ENCODE results near the gene TYK2. TPM values are rescaled to one million over a fixed set of nuclear protein-coding genes. Genes with fewer than 3 reads are reported as not detected.

TYK2 gene
- total RNA-seq, 1 donor from 2014 or later: 143 TPM

GRCh38 chr19:10309423-10309822 lies 70.9 kb downstream of the TYK2 start, which contains the start of gene ZGLP1:
Gene ZGLP1, minus strand, starts transcription at chr19:10309815.
- H3K4me1 Mint-ChIP-seq (ENCODE audit: unreplicated experiment): no peaks in the 10 kb centered on the region
- peak within 1 kb of the TSS; percentile 11 for H3K4me3 Mint-ChIP-seq (ENCODE audit: unreplicated experiment)
- no peak for TF ChIP-seq CTCF (IDR thresholded peaks at IDR 0.05; ENCODE audit: unreplicated experiment)
- H3K27ac Mint-ChIP-seq (ENCODE audit: unreplicated experiment): no peak within 1 kb of the TSS
- no peaks in the 10 kb centered on the region for H3K9me3 Mint-ChIP-seq (ENCODE audit: unreplicated experiment)
- peaks cover 2% of the 10 kb centered on the region for H3K27me3 Mint-ChIP-seq (ENCODE audit: unreplicated experiment)
- peaks cover 4% of the 10 kb centered on the region for H3K36me3 Mint-ChIP-seq (ENCODE audit: low read depth, unreplicated experiment)
- no peak for DNase-seq (ENCODE audit: low spot score)

DNA sequence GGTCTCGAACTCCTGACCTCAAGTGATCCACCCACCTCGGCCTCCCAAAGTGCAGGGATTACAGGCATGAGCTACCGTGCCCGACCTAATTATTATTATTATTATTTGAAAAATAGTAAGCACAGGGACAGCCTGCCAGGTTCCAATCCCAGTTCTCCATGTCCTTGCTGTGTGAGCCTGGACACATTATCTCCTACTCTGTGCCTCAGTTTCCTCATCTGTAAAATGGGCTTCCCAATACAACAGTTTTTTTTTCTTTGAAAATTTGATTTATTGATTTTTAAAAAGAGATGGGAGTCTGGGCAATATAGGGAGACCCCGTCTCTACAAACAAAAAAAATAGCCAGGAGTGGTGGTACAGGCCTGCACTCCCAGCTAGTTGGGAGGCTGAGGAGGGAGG lies 74.0 kb downstream of the TYK2 start:
- TF ChIP-seq CTCF (IDR thresholded peaks at IDR 0.05; ENCODE audit: unreplicated experiment): no peak
- Mint-ChIP-seq H3K4me1 (ENCODE audit: unreplicated experiment) (no peaks in the 10 kb centered on the region), H3K27me3 (ENCODE audit: unreplicated experiment) (peaks cover 4% of the 10 kb centered on the region), H3K36me3 (ENCODE audit: low read depth, unreplicated experiment) (peaks cover 8% of the 10 kb centered on the region), H3K9me3 (ENCODE audit: unreplicated experiment) (no peaks in the 10 kb centered on the region), H3K4me3 (ENCODE audit: unreplicated experiment) (no peak overlapping the region), H3K27ac (ENCODE audit: unreplicated experiment) (no peak overlapping the region)
- no peak for DNase-seq (ENCODE audit: low spot score)

DNA sequence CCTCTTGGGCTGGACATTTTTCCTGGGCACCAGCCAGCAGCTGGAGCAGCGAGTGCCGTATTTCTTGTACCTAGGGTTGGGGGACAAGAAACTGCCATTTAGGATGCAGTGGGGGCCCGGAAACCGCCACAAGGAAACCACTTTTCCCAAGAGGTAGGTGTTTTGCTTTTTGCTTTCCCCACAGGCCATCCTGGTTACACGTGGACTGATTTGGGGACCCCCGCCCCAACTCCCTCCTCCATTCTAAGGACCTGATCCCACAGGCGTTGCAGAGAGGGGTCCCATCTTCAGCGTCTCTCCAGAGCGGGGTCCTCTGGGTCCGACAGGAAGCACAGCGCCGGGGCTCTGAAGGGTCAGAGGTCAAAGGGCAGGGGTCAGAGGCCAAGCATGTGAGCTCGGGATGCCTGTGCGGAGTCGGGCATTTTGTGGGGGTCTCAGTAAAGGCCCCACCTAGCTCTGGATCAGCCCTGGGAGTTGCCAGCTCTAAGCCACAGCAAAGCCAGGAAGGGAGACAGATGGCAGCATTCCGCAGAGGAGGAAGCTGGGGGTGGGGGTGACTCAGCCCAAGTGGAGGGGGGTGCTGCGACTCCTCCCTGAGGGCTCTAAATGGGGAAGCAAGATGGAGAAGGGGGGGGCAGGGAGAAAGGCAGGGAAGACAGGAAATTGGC lies 75.1 kb downstream of the TYK2 start:
- peaks cover 8% of the 10 kb centered on the region for H3K36me3 Mint-ChIP-seq (ENCODE audit: low read depth, unreplicated experiment)
- H3K4me1 Mint-ChIP-seq (ENCODE audit: unreplicated experiment): no peaks in the 10 kb centered on the region
- DNase-seq (ENCODE audit: low spot score): no peak

More for the DNA sequence above, 75.1 kb downstream of the TYK2 start:
- no peak overlapping the region for H3K4me3 Mint-ChIP-seq (ENCODE audit: unreplicated experiment)
- peaks cover 5% of the 10 kb centered on the region for H3K27me3 Mint-ChIP-seq (ENCODE audit: unreplicated experiment)
- no peaks in the 10 kb centered on the region for H3K9me3 Mint-ChIP-seq (ENCODE audit: unreplicated experiment)
- no peak overlapping the region for H3K27ac Mint-ChIP-seq (ENCODE audit: unreplicated experiment)
- no peak for TF ChIP-seq CTCF (IDR thresholded peaks at IDR 0.05; ENCODE audit: unreplicated experiment)

Small RNAs within 50 kb of the gene (microRNA-seq; reads per million reads assigned to microRNA genes)
- gene MIR1181 (ENCODE audit: unreplicated experiment): 1.5 reads per million, percentile 23 among the genes with 10 or more reads in this experiment

Other genes with a start within 250 kb of the TYK2 start
- gene DNMT1, start 185.6 kb downstream of the TYK2 start, total RNA-seq (ENCODE audit: unreplicated experiment): 119 TPM
- 9.3 TPM for gene S1PR2, start 149.2 kb downstream of the TYK2 start, total RNA-seq (ENCODE audit: unreplicated experiment)
- 51.3 TPM for gene MRPL4, start 128.4 kb downstream of the TYK2 start, total RNA-seq (ENCODE audit: unreplicated experiment)
- gene ICAM1, start 109.5 kb downstream of the TYK2 start, total RNA-seq (ENCODE audit: unreplicated experiment): 7.2 TPM
- gene ICAM4, start 93.6 kb downstream of the TYK2 start, total RNA-seq (ENCODE audit: unreplicated experiment): 0.36 TPM
- not detected for gene ICAM5, start 90.6 kb downstream of the TYK2 start, total RNA-seq (ENCODE audit: unreplicated experiment)
- 8.2 TPM for gene ZGLP1, start 70.8 kb downstream of the TYK2 start, total RNA-seq (ENCODE audit: unreplicated experiment)
- 18.9 TPM for gene FDX2, start 64.6 kb downstream of the TYK2 start, total RNA-seq (ENCODE audit: unreplicated experiment)
- gene RAVER1, start 47.0 kb downstream of the TYK2 start, total RNA-seq (ENCODE audit: unreplicated experiment): 46.1 TPM
- 24.9 TPM for gene ICAM3, start 40.9 kb downstream of the TYK2 start, total RNA-seq (ENCODE audit: unreplicated experiment)
- 386 TPM for gene CDC37, start 23.0 kb upstream of the TYK2 start, total RNA-seq (ENCODE audit: unreplicated experiment)
- 0.46 TPM for gene PDE4A, start 40.0 kb upstream of the TYK2 start, total RNA-seq (ENCODE audit: unreplicated experiment)
- 56.4 TPM for gene KEAP1, start 122.8 kb upstream of the TYK2 start, total RNA-seq (ENCODE audit: unreplicated experiment)
- not detected for gene S1PR5, start 136.9 kb upstream of the TYK2 start, total RNA-seq (ENCODE audit: unreplicated experiment)
- gene ATG4D, start 163.3 kb upstream of the TYK2 start, total RNA-seq (ENCODE audit: unreplicated experiment): 11.8 TPM
- gene KRI1, start 185.4 kb upstream of the TYK2 start, total RNA-seq (ENCODE audit: unreplicated experiment): 25.2 TPM
- 8.1 TPM for gene CDKN2D, start 188.4 kb upstream of the TYK2 start, total RNA-seq (ENCODE audit: unreplicated experiment)
- gene AP1M2, start 206.7 kb upstream of the TYK2 start, total RNA-seq (ENCODE audit: unreplicated experiment): 7.5 TPM
- gene SLC44A2, start 245.0 kb upstream of the TYK2 start, total RNA-seq (ENCODE audit: unreplicated experiment): 272 TPM